Naive B cell (primary cell): ENCODE results near the gene SEC14L1. TPM values are rescaled to one million over a fixed set of nuclear protein-coding genes. Genes with fewer than 3 reads are reported as not detected.

Experiments
- ATAC-seq, 2 donors: fragments of 150-1000 bp; cut with Tn5 transposase; 2 replicates each; pipeline ENCODE4 v1.10.0; 2021; ENCODE audit warnings: low read depth in 2 of 2, mild to moderate bottlenecking in 2 of 2, moderate library complexity in 2 of 2
- DNase-seq: peaks from one replicate; pipeline ENCODE4 v3.0.0; 2022
- H3K27ac Mint-ChIP-seq, 6 donors: one replicate each; pipeline ENCODE4 v1.8.0; 2020 to 2022; ENCODE audit warnings: mild to moderate bottlenecking in 6 of 6, mixed read lengths in 6 of 6, moderate library complexity in 5 of 6, inconsistent platforms in 2 of 6
- H3K27me3 Mint-ChIP-seq, 3 donors: one replicate each; pipeline ENCODE4 v1.8.0; 2021 to 2022; ENCODE audit warnings: mixed read lengths in 3 of 3, mild to moderate bottlenecking in 1 of 3
- H3K36me3 Mint-ChIP-seq, 2 donors: one replicate each; pipeline ENCODE4 v1.8.0; 2020 to 2022; ENCODE audit warnings: mixed read lengths in 2 of 2, inconsistent platforms in 1 of 2, mild to moderate bottlenecking in 1 of 2
- H3K4me1 Mint-ChIP-seq, 3 donors: one replicate each; pipeline ENCODE4 v1.8.0; 2020 to 2022; ENCODE audit warnings: mixed read lengths in 3 of 3, inconsistent platforms in 1 of 3, mild to moderate bottlenecking in 1 of 3, moderate library complexity in 1 of 3
- H3K4me3 Mint-ChIP-seq, 8 donors: one replicate each; pipeline ENCODE4 v1.8.0; 2020 to 2022; ENCODE audit warnings: mild to moderate bottlenecking in 8 of 8, mixed read lengths in 8 of 8, moderate library complexity in 8 of 8, inconsistent platforms in 2 of 8
- H3K9me3 Mint-ChIP-seq, 7 donors: one replicate each; pipeline ENCODE4 v1.8.0; 2020 to 2022; ENCODE audit warnings: mixed read lengths in 7 of 7, mild to moderate bottlenecking in 5 of 7, inconsistent platforms in 2 of 7, moderate library complexity in 1 of 7
- polyA plus RNA-seq, 6 donors: library from polyadenylated mRNA; unstranded; fragments of 300-500 nt; fragmentation: Illumina TruSeq; gene quantifications; one replicate each; pipeline ENCODE4 v1.2.3, GENCODE V29; 2021; ENCODE audit warnings: low read depth in 6 of 6

The SEC14L1 gene
- polyA plus RNA-seq, 6 donors from 2014 or later = 14.4 to 21.6 (median 17.4) TPM

DNA sequence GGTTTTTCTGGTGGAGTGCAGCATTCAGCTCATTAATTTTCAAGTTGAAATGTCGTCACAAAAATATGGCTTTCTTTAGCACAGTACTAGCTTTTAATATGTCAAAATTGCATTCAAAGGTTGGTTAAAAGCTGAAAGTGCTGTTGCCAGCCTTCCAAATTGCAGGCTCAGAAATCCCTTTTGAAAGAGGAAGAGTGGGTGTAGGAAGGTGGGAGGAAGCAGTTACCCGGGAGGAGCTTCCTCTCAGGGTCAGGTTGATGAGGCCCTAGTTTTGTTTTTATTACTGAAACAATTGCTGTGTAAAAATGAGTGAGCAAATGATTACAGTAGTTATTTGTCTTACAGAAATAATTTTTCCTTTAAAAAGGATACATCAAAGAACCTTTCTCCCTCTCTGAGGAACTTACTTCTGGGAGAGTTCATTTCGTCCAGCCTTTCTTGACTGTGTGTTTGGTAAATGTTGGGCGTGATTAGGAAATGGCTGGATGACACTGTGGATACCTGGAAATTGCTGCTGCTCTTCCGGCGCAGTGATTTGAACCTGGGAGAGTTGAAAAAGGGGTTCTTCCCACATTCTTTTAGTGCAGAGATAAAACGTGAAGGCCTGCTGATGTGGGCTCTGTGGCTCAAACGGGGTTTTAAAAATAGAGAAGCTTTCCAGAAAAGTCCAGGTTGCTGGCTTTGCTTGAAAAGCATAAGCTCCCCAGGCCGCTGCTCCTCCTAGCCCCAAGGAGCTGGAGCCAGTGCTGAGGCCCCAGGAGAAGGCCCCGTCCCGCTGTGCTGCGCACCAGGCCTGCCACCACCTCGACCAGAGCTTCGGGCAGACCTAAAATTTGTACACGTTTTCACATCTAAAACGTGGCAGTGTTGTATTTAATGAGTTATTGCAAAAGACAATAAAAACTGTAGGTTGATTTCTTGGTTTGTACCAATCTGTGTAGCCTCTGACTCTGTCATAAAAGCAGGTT lies 41.7 kb downstream of the SEC14L1 start:
- no peaks in the 10 kb centered on the region for H3K36me3 Mint-ChIP-seq
- peak overlapping the region in 7 of 8 donors; percentile 50 to 78 (median 69) for H3K4me3 Mint-ChIP-seq
- ATAC-seq (peak in 1 of 2 donors; percentile 49), DNase-seq (no peak)
- no peaks in the 10 kb centered on the region for H3K9me3 Mint-ChIP-seq
- peaks cover 15 to 45% (median 33%) of the 10 kb centered on the region in 3 donors for H3K4me1 Mint-ChIP-seq
- peak overlapping the region; percentile 49 to 88 (median 66) for H3K27ac Mint-ChIP-seq
- H3K27me3 Mint-ChIP-seq = no peaks in the 10 kb centered on the region

DNA sequence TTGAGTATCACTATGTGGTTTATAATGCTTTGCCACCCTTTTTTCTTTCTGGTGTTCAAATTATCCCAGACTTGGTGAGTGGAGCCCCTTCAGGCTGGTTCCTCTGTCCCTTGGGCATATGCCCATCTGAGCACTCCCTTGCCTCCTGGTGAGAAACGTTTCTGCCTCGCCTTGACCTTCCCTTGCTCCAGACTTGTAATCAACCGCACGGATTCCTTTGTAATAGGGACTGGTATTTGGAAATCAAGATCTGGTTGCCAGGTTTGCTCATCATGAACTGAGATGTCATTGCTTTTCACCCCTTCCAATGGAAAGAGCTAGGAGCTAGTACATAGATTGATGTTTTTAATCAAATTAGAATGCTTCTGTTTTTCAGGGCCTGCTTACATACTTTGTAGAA lies 43.7 kb downstream of the SEC14L1 start:
- no peaks in the 10 kb centered on the region for H3K9me3 Mint-ChIP-seq
- H3K4me1 Mint-ChIP-seq = peaks cover 15 to 46% (median 41%) of the 10 kb centered on the region in 3 donors
- DNase-seq (no peak), ATAC-seq (no peak)
- no peak overlapping the region for H3K4me3 Mint-ChIP-seq
- H3K27me3 Mint-ChIP-seq = no peaks in the 10 kb centered on the region
- H3K27ac Mint-ChIP-seq = no peak overlapping the region
- no peaks in the 10 kb centered on the region for H3K36me3 Mint-ChIP-seq

DNA sequence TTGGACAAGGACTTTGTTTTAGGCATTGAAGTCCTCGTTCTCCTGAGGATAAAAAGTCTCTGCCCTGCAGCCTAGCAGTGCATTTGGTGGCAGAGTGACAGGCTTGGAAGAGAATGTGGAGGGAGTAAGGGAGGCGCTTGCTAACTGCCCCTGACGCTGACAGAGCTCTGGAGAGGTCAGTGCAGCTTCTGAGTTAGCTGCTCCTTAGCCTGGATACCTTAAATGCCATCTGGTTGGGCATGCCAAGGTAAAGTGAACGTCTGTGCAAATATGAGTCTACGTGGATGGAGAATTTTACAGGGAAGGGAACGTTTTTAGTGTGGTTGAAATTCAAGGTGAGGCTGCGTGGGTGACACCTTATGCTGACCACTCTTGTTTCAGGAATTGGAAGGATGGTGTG lies 44.4 kb downstream of the SEC14L1 start:
- DNase-seq (no peak), ATAC-seq (no peak)
- Mint-ChIP-seq H3K27ac (no peak overlapping the region), H3K9me3 (no peaks in the 10 kb centered on the region), H3K4me3 (no peak overlapping the region), H3K27me3 (no peaks in the 10 kb centered on the region), H3K36me3 (no peaks in the 10 kb centered on the region), H3K4me1 (peaks cover 22 to 52% (median 41%) of the 10 kb centered on the region in 3 donors)

DNA sequence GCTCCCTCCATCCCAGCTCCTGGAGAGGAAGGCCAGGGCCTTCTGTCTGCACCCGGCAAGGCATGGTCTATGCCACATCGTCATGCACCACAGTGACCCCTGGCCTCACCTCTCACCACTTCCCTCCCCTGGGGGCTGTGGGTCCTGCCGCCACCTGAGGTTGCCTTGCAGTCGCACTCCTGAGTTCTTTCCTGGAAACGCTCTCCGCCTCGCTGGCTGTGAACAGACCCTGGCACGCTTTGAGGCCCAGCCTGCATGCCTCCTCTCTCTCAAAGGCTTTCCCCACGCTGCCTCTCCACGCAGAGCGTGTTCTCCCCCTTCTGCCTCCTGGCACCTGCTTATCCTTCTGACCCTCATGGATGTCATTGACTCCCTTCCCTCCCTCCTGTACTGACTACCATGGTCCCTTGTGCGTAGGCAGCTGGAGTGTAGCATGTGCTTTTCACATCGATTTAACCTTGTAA lies 45.4 kb downstream of the SEC14L1 start:
- ATAC-seq (peak; percentile 27 to 46), DNase-seq (no peak)
- Mint-ChIP-seq H3K27me3 (no peaks in the 10 kb centered on the region), H3K9me3 (no peaks in the 10 kb centered on the region), H3K36me3 (peaks cover 7 to 8% of the 10 kb centered on the region in 2 donors), H3K4me1 (peaks cover 31 to 57% (median 43%) of the 10 kb centered on the region in 3 donors), H3K4me3 (no peak overlapping the region), H3K27ac (no peak overlapping the region)

DNA sequence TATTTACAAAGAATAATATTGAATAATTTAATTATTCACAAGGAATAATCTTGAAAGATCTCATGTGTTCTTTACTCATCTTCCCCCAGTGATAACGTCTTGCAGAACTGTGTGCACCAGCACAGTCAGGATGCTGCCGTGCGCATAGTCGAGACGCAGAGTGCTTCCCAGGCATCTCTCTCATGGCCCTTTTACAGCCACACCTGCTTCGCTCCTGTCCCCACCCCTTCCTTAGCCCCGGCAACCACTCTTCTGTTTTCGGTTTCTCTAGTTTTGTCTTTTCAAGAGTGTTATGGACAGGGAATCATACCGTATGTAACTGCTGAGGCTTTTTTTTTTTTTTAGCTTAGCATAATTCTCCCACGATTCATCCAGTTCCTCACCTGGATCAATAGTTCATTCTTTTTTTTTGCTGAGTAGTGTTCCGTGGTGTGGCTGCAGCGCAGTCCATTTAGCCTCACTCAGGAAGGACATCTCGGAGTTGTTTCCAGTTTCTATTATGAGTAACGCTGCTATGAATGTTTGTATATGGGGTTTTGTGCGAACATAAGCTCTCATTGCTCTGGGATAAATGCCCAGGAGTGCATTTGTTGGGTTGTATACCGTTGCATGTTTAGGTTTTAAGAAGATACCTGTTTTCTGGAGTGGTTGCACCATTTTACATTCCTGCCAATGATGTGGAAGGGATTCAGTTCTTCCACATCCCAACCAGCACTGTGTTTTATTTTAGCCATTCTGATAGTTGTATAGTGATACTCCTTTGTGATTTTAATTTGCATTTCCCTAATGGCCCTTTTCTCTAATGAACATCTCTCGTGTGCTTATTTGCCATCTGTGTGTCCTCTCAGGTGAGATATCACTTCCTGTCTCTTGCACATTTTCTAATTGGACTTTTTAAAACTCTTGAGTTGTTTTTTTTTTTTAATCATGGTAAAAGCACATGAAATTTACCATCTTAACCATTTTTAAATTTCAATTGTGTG lies 47.6 kb downstream of the SEC14L1 start:
- peaks cover 0 to under 1% (median 0%) of the 10 kb centered on the region in 7 donors for H3K9me3 Mint-ChIP-seq
- ATAC-seq (peak; percentile 29 to 34), DNase-seq (no peak)
- H3K4me3 Mint-ChIP-seq = peak overlapping the region in 6 of 8 donors; percentile 10 to 70 (median 58)
- H3K4me1 Mint-ChIP-seq = peaks cover 28 to 42% (median 31%) of the 10 kb centered on the region in 3 donors
- peaks cover 20 to 30% of the 10 kb centered on the region in 2 donors for H3K36me3 Mint-ChIP-seq
- no peaks in the 10 kb centered on the region for H3K27me3 Mint-ChIP-seq
- peak overlapping the region in 5 of 6 donors; percentile 28 to 87 (median 55) for H3K27ac Mint-ChIP-seq

DNA sequence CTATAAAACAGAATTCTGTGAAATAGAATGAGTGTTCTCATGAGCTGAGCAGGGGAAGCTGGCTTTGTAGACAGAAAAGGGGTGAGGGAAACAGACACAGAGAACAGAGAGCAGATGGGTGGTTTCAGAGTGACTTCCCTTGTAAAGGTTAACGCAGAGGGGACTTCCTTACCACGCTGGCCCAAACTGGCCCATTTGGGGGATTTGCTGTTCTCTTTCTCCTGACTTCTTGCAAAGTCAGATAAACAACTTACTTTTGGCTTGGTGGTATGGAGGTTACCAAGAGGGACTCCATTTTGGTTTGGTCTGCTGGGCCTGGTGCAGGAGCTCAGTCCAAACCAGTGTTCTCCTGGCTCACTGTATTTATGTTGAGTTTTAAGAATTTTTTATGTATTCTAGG lies 48.4 kb downstream of the SEC14L1 start:
- Mint-ChIP-seq H3K9me3 (peaks cover 0 to 1% (median 0%) of the 10 kb centered on the region in 7 donors), H3K27ac (peak overlapping the region in 5 of 6 donors; percentile 28 to 87 (median 63)), H3K4me1 (peaks cover 24 to 42% (median 31%) of the 10 kb centered on the region in 3 donors), H3K4me3 (peak overlapping the region in 7 of 8 donors; percentile 1 to 70 (median 50)), H3K36me3 (peaks cover 27 to 35% of the 10 kb centered on the region in 2 donors), H3K27me3 (no peaks in the 10 kb centered on the region)
- ATAC-seq (peak; percentile 90), DNase-seq (peak; percentile 35)

DNA sequence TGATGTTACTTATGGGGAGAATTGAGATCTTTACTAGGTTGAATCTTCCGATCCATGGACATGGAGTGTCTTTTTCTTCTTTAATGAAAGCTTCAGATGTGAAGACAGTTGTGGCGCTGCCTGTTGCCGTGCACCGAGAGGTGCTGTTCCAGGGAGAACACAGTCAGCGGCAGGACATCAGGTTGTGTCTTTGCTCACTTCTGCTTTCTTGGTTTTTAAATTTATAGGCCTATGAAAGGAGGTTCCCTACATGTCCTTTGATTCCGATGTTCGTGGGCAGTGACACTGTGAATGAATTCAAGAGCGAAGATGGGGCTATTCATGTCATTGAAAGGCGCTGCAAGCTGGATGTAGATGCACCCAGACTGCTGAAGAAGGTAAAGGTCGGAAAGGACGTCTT lies 49.8 kb downstream of the SEC14L1 start:
- Mint-ChIP-seq H3K4me1 (peaks cover 24 to 42% (median 31%) of the 10 kb centered on the region in 3 donors), H3K4me3 (peak overlapping the region in 4 of 8 donors; percentile 12 to 75 (median 60)), H3K36me3 (peaks cover 35 to 36% of the 10 kb centered on the region in 2 donors), H3K27me3 (no peaks in the 10 kb centered on the region), H3K9me3 (peaks cover 0 to 1% (median 0%) of the 10 kb centered on the region in 7 donors), H3K27ac (peak overlapping the region in 5 of 6 donors; percentile 0 to 63 (median 24))
- DNase-seq = no peak
- peak in 1 of 2 donors; percentile 26 for ATAC-seq

DNA sequence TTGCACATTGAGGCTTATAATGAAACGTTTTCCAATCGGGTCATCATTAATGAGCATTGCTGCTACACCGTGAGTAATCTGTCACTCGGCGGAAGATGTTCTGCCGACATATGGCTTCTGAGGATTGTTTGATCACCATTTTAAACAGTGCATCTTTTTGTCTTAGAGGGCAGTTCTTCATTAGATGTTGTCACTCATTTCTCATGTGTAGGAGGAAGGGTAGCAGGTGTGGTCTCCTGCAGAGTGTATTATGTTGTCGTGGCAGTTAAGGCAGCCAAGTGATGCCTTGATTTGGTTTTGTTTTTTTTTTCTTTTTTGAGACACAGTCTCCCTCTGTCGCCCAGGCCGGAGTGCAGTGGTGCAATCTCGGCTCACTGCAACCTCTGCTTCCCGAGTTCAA lies 50.5 kb downstream of the SEC14L1 start:
- ATAC-seq (no peak), DNase-seq (no peak)
- H3K4me3 Mint-ChIP-seq = no peak overlapping the region
- H3K4me1 Mint-ChIP-seq = peaks cover 24 to 42% (median 31%) of the 10 kb centered on the region in 3 donors
- H3K27ac Mint-ChIP-seq = no peak overlapping the region
- peaks cover 0 to 1% (median 0%) of the 10 kb centered on the region in 7 donors for H3K9me3 Mint-ChIP-seq
- peaks cover 35 to 43% of the 10 kb centered on the region in 2 donors for H3K36me3 Mint-ChIP-seq
- no peaks in the 10 kb centered on the region for H3K27me3 Mint-ChIP-seq

DNA sequence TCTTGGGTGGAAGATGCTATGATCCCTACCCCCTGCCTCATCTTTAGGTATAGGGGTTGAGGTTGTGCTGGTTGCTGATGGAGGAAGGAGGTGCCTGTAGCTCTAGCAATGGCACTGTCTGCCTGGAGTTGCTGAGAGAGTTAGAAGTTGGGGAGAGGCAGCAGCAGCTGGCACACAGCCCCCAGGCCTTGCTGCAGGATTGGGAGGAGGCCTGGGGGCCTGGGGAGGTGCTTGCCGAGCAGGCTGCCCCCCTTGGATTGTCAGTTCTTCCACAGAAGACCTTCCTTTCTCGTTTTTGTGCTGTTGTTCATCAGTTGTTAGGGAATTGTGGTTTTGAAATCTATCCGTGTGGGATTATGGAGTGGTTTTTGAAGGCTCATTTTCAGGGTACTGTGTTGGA lies 52.9 kb downstream of the SEC14L1 start:
- Mint-ChIP-seq H3K9me3 (peaks cover 0 to 1% (median 0%) of the 10 kb centered on the region in 7 donors), H3K27ac (peak overlapping the region in 1 of 6 donors; percentile 52), H3K27me3 (no peaks in the 10 kb centered on the region), H3K4me3 (no peak overlapping the region), H3K36me3 (peaks cover 35 to 55% of the 10 kb centered on the region in 2 donors), H3K4me1 (peaks cover 16 to 29% (median 24%) of the 10 kb centered on the region in 3 donors)
- DNase-seq (no peak), ATAC-seq (no peak)

DNA sequence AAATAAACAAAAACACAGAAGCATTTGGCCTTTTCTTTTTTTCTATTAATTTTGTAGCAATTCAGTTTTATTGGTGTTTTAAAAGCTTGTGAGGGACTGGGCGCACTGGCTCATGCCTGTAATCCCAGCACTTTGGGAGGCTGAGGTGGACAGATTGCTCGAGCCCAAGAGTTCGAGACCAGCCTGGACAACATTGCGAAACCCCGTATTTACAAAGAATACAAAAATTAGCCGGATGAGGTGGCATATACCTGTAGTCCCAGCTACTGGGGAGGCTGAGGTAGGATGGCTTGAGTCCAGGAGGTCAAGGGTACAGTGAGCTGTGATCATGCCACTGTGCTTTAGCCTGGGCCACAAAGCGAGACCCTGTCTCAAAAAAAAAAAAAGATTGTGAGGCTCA lies 53.4 kb downstream of the SEC14L1 start:
- Mint-ChIP-seq H3K9me3 (peaks cover 0 to 1% (median 0%) of the 10 kb centered on the region in 7 donors), H3K4me3 (no peak overlapping the region), H3K4me1 (peaks cover 11 to 24% (median 18%) of the 10 kb centered on the region in 3 donors), H3K36me3 (peaks cover 36 to 55% of the 10 kb centered on the region in 2 donors), H3K27ac (no peak overlapping the region), H3K27me3 (no peaks in the 10 kb centered on the region)
- ATAC-seq (no peak), DNase-seq (no peak)

DNA sequence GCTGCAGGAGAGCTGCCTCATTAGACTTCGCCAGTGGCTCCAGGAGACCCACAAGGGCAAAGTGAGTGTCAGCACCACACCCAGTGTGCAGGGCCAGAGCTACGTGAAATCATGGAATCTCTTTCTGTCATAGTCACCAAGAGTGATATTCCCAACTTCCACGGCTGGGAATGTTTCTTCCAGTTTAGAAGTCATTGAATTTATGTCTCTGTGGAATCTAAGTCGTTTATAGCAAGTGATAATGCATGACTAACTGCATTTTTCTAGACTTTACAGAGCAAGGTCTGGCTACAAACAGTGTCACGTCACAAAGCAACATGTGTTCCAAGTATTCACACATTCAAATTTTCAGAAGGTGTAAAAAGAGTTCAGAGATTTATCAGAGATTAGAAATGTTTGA lies 55.5 kb downstream of the SEC14L1 start:
- Mint-ChIP-seq H3K27ac (no peak overlapping the region), H3K36me3 (peaks cover 31 to 59% of the 10 kb centered on the region in 2 donors), H3K27me3 (no peaks in the 10 kb centered on the region), H3K4me3 (no peak overlapping the region), H3K4me1 (peaks cover 0 to 5% (median 4%) of the 10 kb centered on the region in 3 donors), H3K9me3 (peaks cover 0 to 1% (median 0%) of the 10 kb centered on the region in 7 donors)
- DNase-seq = no peak
- ATAC-seq = no peak

DNA sequence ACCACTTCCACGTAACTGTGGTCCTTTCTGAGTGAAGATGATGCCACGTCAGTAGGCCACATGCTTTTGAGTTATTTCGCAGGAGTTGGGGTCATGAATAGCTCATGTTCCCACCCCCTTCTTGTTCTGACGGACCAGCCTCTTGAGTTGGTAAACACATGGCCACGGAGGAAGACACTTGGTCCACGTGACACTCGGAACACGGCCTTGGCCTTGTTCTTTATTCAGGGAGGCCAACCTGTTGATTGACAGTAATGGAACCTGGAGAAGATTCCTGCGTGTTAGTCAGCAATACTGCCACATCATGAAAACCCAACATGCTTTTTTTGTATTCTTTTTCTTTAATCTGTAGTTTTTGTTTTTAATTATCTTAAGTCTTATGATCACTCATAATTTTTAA lies 56.3 kb downstream of the SEC14L1 start:
- Mint-ChIP-seq H3K9me3 (peaks cover 0 to 1% (median 0%) of the 10 kb centered on the region in 7 donors), H3K27me3 (no peaks in the 10 kb centered on the region), H3K36me3 (peaks cover 23 to 56% of the 10 kb centered on the region in 2 donors), H3K4me3 (no peak overlapping the region), H3K27ac (no peak overlapping the region), H3K4me1 (peaks cover 0 to 5% (median 2%) of the 10 kb centered on the region in 3 donors)
- ATAC-seq = no peak
- DNase-seq = no peak

DNA sequence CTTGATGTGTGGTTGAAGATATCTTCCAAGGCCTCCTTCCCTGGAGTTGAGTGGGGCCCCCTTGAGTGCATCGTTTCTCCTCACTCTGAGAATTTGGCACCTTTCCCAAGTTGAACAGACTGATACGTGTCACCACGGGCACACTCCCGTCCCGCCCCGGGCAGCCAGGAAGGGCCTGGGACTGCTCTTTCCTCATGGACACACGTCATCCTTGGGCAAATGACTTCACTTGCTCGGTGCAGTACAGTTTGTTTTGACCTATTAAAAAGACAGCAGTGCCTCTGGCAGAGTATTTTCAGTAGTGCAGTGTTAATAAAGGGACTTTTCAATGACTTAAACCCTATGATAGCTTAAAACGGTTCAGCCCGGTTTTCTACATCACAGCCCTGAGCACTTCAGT lies 59.9 kb downstream of the SEC14L1 start:
- Mint-ChIP-seq H3K9me3 (no peaks in the 10 kb centered on the region), H3K4me1 (peaks cover 0 to 7% (median 4%) of the 10 kb centered on the region in 3 donors), H3K4me3 (no peak overlapping the region), H3K36me3 (peaks cover 13 to 38% of the 10 kb centered on the region in 2 donors), H3K27me3 (no peaks in the 10 kb centered on the region), H3K27ac (no peak overlapping the region)
- ATAC-seq (no peak), DNase-seq (no peak)
